Medulla oblongata (tissue), 1 donor: ENCODE measurements around the gene OR1G1.
A peak's percentile ranks its signal among the peaks of the same experiment; 100 is the strongest.
"Not testable (repeated sequence)": the region's sequence is repeated elsewhere in the genome, so short reads cannot be mapped to it uniquely, and the experiment has no call there.

Experiments used
- DNase-seq: peaks from one replicate; pipeline ENCODE4 v3.0.0-alpha.2; 2015; ENCODE audit errors: extremely low spot score

The OR1G1 gene

DNA sequence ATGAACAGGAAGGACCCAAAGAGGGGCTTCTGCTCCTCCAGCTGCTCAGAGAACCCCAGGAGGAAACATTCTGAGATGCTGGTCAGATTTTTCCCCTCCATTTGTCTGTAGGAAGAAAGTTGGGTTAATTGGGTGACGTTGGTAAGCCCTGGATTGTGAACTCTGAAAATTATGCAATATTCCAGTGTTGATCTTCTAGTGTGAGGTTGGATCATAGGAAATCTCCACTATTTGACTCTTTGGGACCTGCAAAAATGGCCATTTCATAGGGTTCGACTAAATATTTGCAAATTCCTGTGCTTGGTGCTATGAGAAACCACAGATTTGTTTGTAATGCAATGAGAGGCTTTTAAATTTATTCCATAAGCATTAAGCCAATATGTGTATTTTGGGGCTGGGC lies at the start of gene OR1G1:
TSS of gene OR1G1 (minus strand) at position 101 of the 400 bp plus-strand sequence. CDS start at position 101, 0 bp downstream.
- no peak for DNase-seq

DNA sequence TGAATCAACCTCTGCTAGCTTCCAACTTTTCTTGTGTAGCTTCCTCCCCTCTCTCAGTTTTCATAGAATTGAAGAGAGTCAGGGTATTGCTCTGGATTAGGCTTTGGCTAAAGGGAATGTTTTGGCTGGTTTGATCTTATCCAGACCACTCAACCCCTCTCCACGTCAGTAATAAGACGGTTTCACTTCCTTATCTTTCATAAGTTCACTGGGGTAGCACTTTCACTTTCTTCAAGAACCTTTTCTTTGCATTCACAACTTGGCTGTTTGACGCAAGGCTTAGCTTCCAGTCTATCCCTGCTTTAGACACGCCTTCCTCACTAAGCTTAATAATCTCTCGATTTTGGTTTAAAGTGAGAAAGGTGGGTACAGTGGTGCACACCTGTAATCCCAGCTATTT lies 40.2 kb upstream of the OR1G1 start:
- peak; percentile 67 for DNase-seq

DNA sequence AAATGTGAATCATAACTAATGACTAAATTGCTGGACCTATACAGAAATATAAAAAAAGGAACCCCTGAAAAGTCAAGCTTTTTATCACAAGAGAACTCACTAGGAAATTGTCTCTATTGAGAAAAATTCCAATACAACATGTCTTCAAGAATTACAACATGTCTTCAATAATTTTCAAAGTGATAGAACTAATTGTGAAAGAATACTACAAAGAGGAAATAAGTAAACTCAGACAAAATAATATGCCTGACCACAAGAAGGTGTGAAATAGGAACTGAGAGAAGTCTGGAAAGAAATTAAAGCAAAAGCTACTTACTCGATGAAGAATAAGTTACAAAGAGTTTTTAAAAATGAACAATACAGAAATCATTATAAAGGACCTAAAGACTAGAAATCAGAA lies 29.9 kb upstream of the OR1G1 start:
- DNase-seq = no peak

DNA sequence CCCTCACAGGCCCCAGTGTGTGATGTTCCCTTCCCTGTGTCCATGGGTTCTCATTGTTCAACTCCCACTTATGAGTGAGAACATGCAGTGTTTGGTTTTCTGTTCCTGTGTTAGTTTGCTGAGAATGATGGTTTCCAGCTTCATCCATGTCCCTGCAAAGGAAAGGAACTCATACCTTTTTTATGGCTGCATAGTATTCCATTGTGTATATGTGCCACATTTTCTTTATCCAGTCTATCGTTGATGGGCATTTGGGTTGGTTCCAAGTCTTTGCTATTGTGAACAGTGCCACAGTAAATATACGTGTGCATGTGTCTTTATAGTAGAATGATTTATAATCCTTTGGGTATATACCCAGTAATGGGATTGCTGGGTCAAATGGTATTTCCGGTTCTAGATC lies 10.1 kb upstream of the OR1G1 start:
- not testable (repeated sequence) for DNase-seq

DNA sequence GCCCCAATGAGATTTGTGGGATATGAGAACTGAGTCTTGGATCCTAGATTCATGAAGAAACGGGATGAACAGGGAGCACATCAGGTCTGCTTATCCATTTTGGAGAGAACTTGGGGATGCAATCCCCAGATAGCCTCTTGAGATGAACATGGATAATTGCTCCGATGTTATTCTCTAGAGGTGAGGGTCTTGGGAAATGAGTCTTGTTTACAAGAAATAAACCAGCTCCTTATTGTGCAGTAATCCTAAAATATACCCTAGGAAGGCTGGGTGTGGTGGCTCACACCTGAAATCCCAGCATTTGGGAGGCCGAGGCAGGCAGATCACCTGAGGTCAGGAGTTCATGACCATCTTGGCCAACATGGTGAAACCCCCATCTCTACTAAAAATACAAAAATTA lies 23.0 kb downstream of the OR1G1 start, which contains the start of gene OR1D2:
TSS of gene OR1D2 (minus strand) at position 101 of the 400 bp plus-strand sequence. CDS start 11,426 bp downstream, outside the sequence.
- no peak for DNase-seq
